K562 (cell line): ENCODE data around the gene ZNF276. TPM values are rescaled to one million over a fixed set of nuclear protein-coding genes. Genes with fewer than 3 reads are reported as not detected.
A peak's percentile ranks its signal among the peaks of the same experiment; 100 is the strongest.

Experiments used
- ATAC-seq: fragments of 200-7000 bp; cut with Tn5 transposase; 3 replicates; pipeline ENCODE4 v1.9.1; 2020; ENCODE audit warnings: moderate library complexity
- BruUV-seq: library from RNA; stranded (reverse); fragments of 400-500 nt; replicated peaks from 2 replicates; lab custom pipeline; 2021; lab: Mats Ljungman, UMichigan
- CTCF ChIA-PET: fragments of 300-600 bp; formaldehyde crosslinking; extraction: SDS; loops from one replicate; lab custom pipeline; 2021; ENCODE audit warnings: low intra/inter-chr PET ratio; lab: Yijun Ruan, JAX
- POLR2A ChIA-PET: fragments of 300-600, 350-650 bp; sonication (Branson Sonifier 250); formaldehyde crosslinking; extraction: SDS; loops from one replicate; lab custom pipeline; 2021; ENCODE audit warnings: antibody characterized with exemption, inconsistent platforms; lab: Yijun Ruan, JAX
- DNase-seq, 4 experiments: peaks; one replicate each; pipeline versions ENCODE4 v3.0.0 to v3.0.0-alpha.2; 2011 to 2018; ENCODE audit warnings: low spot score in 3 of 4, mixed read lengths in 3 of 4; ENCODE audit errors: extremely low read depth in 1 of 4
- FAIRE-seq: peaks from 2 replicates; lab custom pipeline; 2011; peaks lifted over from hg19 to GRCh38; lab: Jason Lieb, UNC
- H2AFZ ChIP-seq: 2 replicates; pipeline ENCODE4 v1.6.0; 2011; ENCODE audit warnings: low read depth, low read length, control low read depth, inconsistent platforms
- H3K27ac ChIP-seq: fragments of 200-600 bp; 3 replicates; pipeline ENCODE4 v1.8.0; 2011; ENCODE audit warnings: low read depth, mild to moderate bottlenecking, control low read depth, inconsistent platforms, low read length, moderate library complexity, mixed read lengths; ENCODE audit errors: extremely low read depth
- H3K27me3 ChIP-seq, 2 experiments: fragments of 300-600 bp in 1 of 2; 2 replicates in 1 of 2; 3 replicates in 1 of 2; pipeline versions ENCODE4 v1.6.0 to v1.8.0; 2011; ENCODE audit warnings: inconsistent platforms in 2 of 2, low read length in 2 of 2, mild to moderate bottlenecking in 1 of 2, mixed read lengths in 1 of 2, moderate library complexity in 1 of 2; ENCODE audit not compliant: control insufficient read depth in 2 of 2, insufficient read depth in 2 of 2
- H3K36me3 ChIP-seq: fragments of 300-600 bp; 3 replicates; pipeline ENCODE4 v1.8.0; 2011; ENCODE audit warnings: mild to moderate bottlenecking, low read length, inconsistent platforms; ENCODE audit not compliant: control insufficient read depth, insufficient read depth
- H3K4me1 ChIP-seq, 2 experiments: fragments of 200-600 bp in 1 of 2; replicated peaks in 1 of 2; 2 replicates in 1 of 2; 3 replicates in 1 of 2; pipeline versions ENCODE4 v1.5.1 to v1.8.0; 2011; ENCODE audit warnings: inconsistent platforms in 2 of 2, low read length in 2 of 2, mild to moderate bottlenecking in 1 of 2, mixed read lengths in 1 of 2, moderate library complexity in 1 of 2; ENCODE audit not compliant: control insufficient read depth in 2 of 2, insufficient read depth in 2 of 2
- H3K4me2 ChIP-seq: 2 replicates; pipeline ENCODE4 v1.6.1; 2011; ENCODE audit warnings: low read length, control low read depth, inconsistent platforms, mixed read lengths; ENCODE audit not compliant: insufficient read depth
- H3K4me3 ChIP-seq: fragments of 200-600 bp; sonication (generic), shearing (Covaris generic); 2 replicates; pipeline ENCODE4 v1.5.1; 2016; ENCODE audit warnings: control low read depth, inconsistent platforms
- H3K79me2 ChIP-seq: fragments of 200-600 bp; 3 replicates; pipeline ENCODE4 v1.8.0; 2011; ENCODE audit warnings: low read length, inconsistent platforms; ENCODE audit not compliant: control insufficient read depth, insufficient read depth
- H3K9ac ChIP-seq, 2 experiments: 2 replicates each; pipeline versions ENCODE4 v1.6.0 to v1.6.1; 2011; ENCODE audit warnings: low read depth in 2 of 2, low read length in 2 of 2, control low read depth in 1 of 2, inconsistent platforms in 1 of 2, mild to moderate bottlenecking in 1 of 2, mixed read lengths in 1 of 2; ENCODE audit not compliant: insufficient read depth in 1 of 2
- H3K9me1 ChIP-seq: one replicate; pipeline ENCODE4 v1.6.0; 2011; ENCODE audit warnings: inconsistent platforms, mild to moderate bottlenecking, low read length, moderate library complexity; ENCODE audit not compliant: control insufficient read depth, insufficient read depth
- H3K9me3 ChIP-seq: replicated peaks from 2 replicates; pipeline ENCODE4 v1.5.1; 2011; ENCODE audit warnings: low read depth, low read length, inconsistent platforms; ENCODE audit not compliant: control insufficient read depth, insufficient read depth
- H4K20me1 ChIP-seq: replicated peaks from 2 replicates; pipeline ENCODE4 v1.6.1; 2011; ENCODE audit warnings: low read length, inconsistent platforms, mixed read lengths; ENCODE audit not compliant: control insufficient read depth, insufficient read depth
- CTBP1 ChIP-seq: fragments of 450-650 bp; IDR thresholded peaks from 2 replicates; pipeline ENCODE4 v1.6.1; 2016; ENCODE audit warnings: borderline replicate concordance
- HOXB6 ChIP-seq: fragments of 250-450 bp; sonication (Bioruptor Pico); IDR thresholded peaks from 2 replicates; pipeline ENCODE4 v1.5.1; 2022; ENCODE audit warnings: mild to moderate bottlenecking, borderline replicate concordance
- POLR2A ChIP-seq: fragments of 450-650 bp; conservative IDR thresholded peaks from 2 replicates; pipeline ENCODE4 v1.6.1; 2016
- POLR2G ChIP-seq: fragments of 200-400 bp; formaldehyde crosslinking; IDR thresholded peaks from 2 replicates; pipeline ENCODE4 v1.6.1; 2017; ENCODE audit warnings: low read depth, mild to moderate bottlenecking, antibody characterized with exemption, low read length, moderate library complexity
- RBFOX2 ChIP-seq: fragments of 200-400 bp; formaldehyde crosslinking; IDR thresholded peaks from 2 replicates; pipeline ENCODE4 v1.6.1; 2017; ENCODE audit warnings: low read depth, mild to moderate bottlenecking, low read length, moderate library complexity
- SMARCB1 ChIP-seq: IDR thresholded peaks from 2 replicates; pipeline ENCODE4 v1.6.1; 2011; ENCODE audit warnings: improper control_type of control experiment, low read depth; ENCODE audit not compliant: insufficient read length
- ZNF785 ChIP-seq: fragments of 250-450 bp; sonication (Bioruptor Pico); IDR thresholded peaks from 2 replicates; pipeline ENCODE4 v1.4.0; 2020; ENCODE audit warnings: mild to moderate bottlenecking
- ZSCAN32 ChIP-seq: fragments of 450-650 bp; formaldehyde crosslinking; IDR thresholded peaks from 2 replicates; pipeline ENCODE4 v1.4.0; 2020; ENCODE audit warnings: mild to moderate bottlenecking, moderate library complexity
- WGBS: fragments of 100-300 bp; shearing (Covaris generic); methylation state at CpG from one replicate; pipeline ENCODE4 v1.1.6; 2016; ENCODE audit warnings: low coverage, mixed read lengths; ENCODE audit not compliant: insufficient coverage; ENCODE audit errors: missing lambda C conversion rate; 5-methylcytosine and 5-hydroxymethylcytosine counted together
- in situ Hi-C: fragments of 300-500 bp; cut with MboI; formaldehyde crosslinking; loops from 4 replicates; pipeline ENCODE4 v1.15.0; 2018; ENCODE audit warnings: inconsistent platforms, mixed read lengths
- intact Hi-C: fragments of 100-400 bp; cut with micrococcal nuclease; formaldehyde crosslinking; loops from 2 replicates; pipeline ENCODE4 v1.14.2; 2022
- polyA plus RNA-seq, 8 experiments: library from polyadenylated mRNA; depleted of rRNA in 4 of 8; stranded (reverse) in 5 of 8; unstranded in 3 of 8; fragments of >200 nt; fragmentation: Nextera tagmentation in 2 of 8; fragmentation: Illumina TruSeq in 1 of 8; extraction: Ambion mirVana in 2 of 8; extraction: Trizol in 1 of 8; gene quantifications; 2 replicates each; pipeline versions ENCODE4 v1.2.1 to v1.2.3, GENCODE V29; 2011 to 2014; ENCODE audit warnings: inconsistent platforms in 1 of 8, missing spikeins in 1 of 8
- total RNA-seq, 7 experiments: library from RNA; depleted of rRNA in 6 of 7; stranded (reverse); fragments of >200 nt in 6 of 7; fragmentation: Illumina TruSeq in 2 of 7; extraction: Trizol in 2 of 7; gene quantifications; 2 replicates each; pipeline versions ENCODE4 v1.2.1 to v1.2.3, GENCODE V29; 2011 to 2021; ENCODE audit warnings: low replicate concordance in 1 of 7

ZNF276 gene
- total and polyA plus RNA-seq, 9 of the 15 experiments (the other 6 are each of a cell fraction or from before 2014, with no cell fraction given): 0.49 to 43.9 (median 15.8) TPM

GRCh38 chr16:89716493-89716892 lies 4.8 kb upstream of the ZNF276 start:
- Histone ChIP-seq H3K9me1 (no peaks in the 10 kb centered on the region), H3K4me2 (no peak overlapping the region), H3K79me2 (peaks cover 31% of the 10 kb centered on the region), H3K9ac (peak overlapping the region in 1 of 2 experiments; percentile 71; a peak in 2 of 4 replicates), H3K9me3 (0 out of 2 replicates have a peak, but pooled peaks cover 2% of the 10 kb centered on the region), H2AFZ (no peak overlapping the region), H3K27me3 (no peaks in the 10 kb centered on the region), H3K4me3 (no peak overlapping the region), H3K27ac (no peak overlapping the region)
- WGBS: 93% methylated on average over 14 of the region's 15 CpGs
- intact Hi-C loops (no loop called here), in situ Hi-C loops (no loop called here)
- no TSS peak for BruUV-seq
- CTCF ChIA-PET: no interaction called here
- no peak for FAIRE-seq
- TF ChIP-seq SMARCB1 (no peak), POLR2A (peak; percentile 11; the same call in 1 of the 2 replicates), RBFOX2 (peak; percentile 38; the same call in 1 of the 2 replicates), CTBP1 (no peak), HOXB6 (CRISPR knock-in tag) (no peak), POLR2G (peak; percentile 64; the same call in 1 of the 2 replicates), ZSCAN32 (CRISPR knock-in tag) (no peak), ZNF785 (CRISPR knock-in tag) (no peak)
- TF ChIP-seq, all 486 proteins: peak for 3
- no peak for DNase-seq
- peaks cover 15% of the 10 kb centered on the region; the same call in 1 of the 2 replicates for H4K20me1 ChIP-seq
- ATAC-seq: no peak
- H3K36me3 ChIP-seq: peaks cover 47% of the 10 kb centered on the region
- peaks cover 30 to 75% of the 10 kb centered on the region in 2 experiments for H3K4me1 ChIP-seq
- POLR2A ChIA-PET: interaction anchor here (0.6 to 5.7 kb wide), 5 partner anchors 9 to 217 kb away, joined by 3 to 45 read pairs (median 3); no protein-coding TSS in a partner anchor
